ENCODE measurements around the gene CFH.

- TF ChIP-seq CTCF (IDR thresholded peaks at IDR 0.05 in 2 of 3, conservative IDR thresholded peaks at IDR 0.05 in 1 of 3; ENCODE audit: borderline replicate concordance in 1 of 3, insufficient read depth in 1 of 3, low read depth in 2 of 3, low read length in 2 of 3): no peak
- no peak for TF ChIP-seq YY1 (IDR thresholded peaks at IDR 0.05; ENCODE audit: extremely low read depth, insufficient replicate concordance, low read depth, low read length)
- no peak for TF ChIP-seq REST (IDR thresholded peaks at IDR 0.05; ENCODE audit: low read depth)
- TF ChIP-seq ELF1 (IDR thresholded peaks at IDR 0.05; ENCODE audit: borderline replicate concordance, low read depth): no peak
- no peak for TF ChIP-seq POLR2A (IDR thresholded peaks at IDR 0.05; ENCODE audit: borderline replicate concordance, extremely low read depth, insufficient read depth, insufficient read length)
- no peak for TF ChIP-seq POLR2AphosphoS5 (IDR thresholded peaks at IDR 0.05; ENCODE audit: low read depth, low read length)
- no peak for TF ChIP-seq EZH2 (IDR thresholded peaks at IDR 0.05)
- TF ChIP-seq RAD21 (IDR thresholded peaks at IDR 0.05; ENCODE audit: low read depth): no peak
- TF ChIP-seq SRF (IDR thresholded peaks at IDR 0.05; ENCODE audit: low read depth): no peak
- TF ChIP-seq SIN3A (IDR thresholded peaks at IDR 0.05; ENCODE audit: low read depth): no peak
- no peak for TF ChIP-seq TCF7L2 (IDR thresholded peaks at IDR 0.05; ENCODE audit: borderline replicate concordance, extremely low read depth, insufficient read depth, insufficient read length)
- no peak for TF ChIP-seq ZFX (IDR thresholded peaks at IDR 0.05)
These were observed 8.4 kb downstream of the CFH start for GRCh38 chr1:196660272-196660671.
